Measurements from ENCODE around the gene AP2M1.

AP2M1 gene

DNA sequence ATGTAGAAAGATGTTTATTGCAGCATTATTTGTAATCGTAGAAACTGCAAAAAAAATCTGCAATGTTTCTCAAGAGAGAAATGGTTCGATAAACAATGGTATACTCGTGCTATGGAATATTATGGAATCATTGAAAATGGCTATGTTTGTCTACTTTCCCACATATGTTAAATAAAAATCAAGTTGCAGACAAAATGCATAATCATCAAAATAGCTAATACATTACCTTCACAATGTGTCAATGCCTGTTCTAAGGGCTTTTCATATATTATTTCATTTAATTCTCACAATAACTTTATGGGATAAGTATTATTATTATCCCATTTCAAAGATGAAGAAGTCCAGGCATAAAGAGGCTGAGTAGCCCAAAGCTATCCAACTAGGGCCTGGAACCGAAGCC lies 41.7 kb upstream of the AP2M1 start:
- Histone ChIP-seq H3K36me3 (ENCODE audit: insufficient read depth, low read length) (no peaks in the 10 kb centered on the region), H3K27me3 (ENCODE audit: insufficient read depth, low read length, poor library complexity, severe bottlenecking) (no peaks in the 10 kb centered on the region), H3K79me2 (ENCODE audit: insufficient read depth, low read length) (peaks cover 38% of the 10 kb centered on the region), H3K9ac (ENCODE audit: low read depth, low read length, poor library complexity, severe bottlenecking) (no peak overlapping the region), H3K4me2 (ENCODE audit: low read depth, low read length, poor library complexity, severe bottlenecking) (no peak overlapping the region), H3K9me2 (replicated peaks; ENCODE audit: low read depth, low read length) (no peaks in the 10 kb centered on the region), H3K9me3 (ENCODE audit: insufficient read depth, low read depth, low read length) (no peaks in the 10 kb centered on the region), H4K20me1 (ENCODE audit: insufficient read depth, low read length, poor library complexity, severe bottlenecking) (peaks cover 21% of the 10 kb centered on the region), H2AFZ (ENCODE audit: low read length) (no peak overlapping the region), H3F3A (ENCODE audit: low read depth) (no peaks in the 10 kb centered on the region), H3K4me3 (ENCODE audit: low read length, poor library complexity, severe bottlenecking) (no peak overlapping the region), H3K4me1 (ENCODE audit: insufficient read depth, low read length, poor library complexity, severe bottlenecking) (peaks cover 27% of the 10 kb centered on the region)
- no peak for TF ChIP-seq EZH2phosphoT487 (IDR thresholded peaks at IDR 0.05; ENCODE audit: borderline replicate concordance)
- TF ChIP-seq, protein P1, sequence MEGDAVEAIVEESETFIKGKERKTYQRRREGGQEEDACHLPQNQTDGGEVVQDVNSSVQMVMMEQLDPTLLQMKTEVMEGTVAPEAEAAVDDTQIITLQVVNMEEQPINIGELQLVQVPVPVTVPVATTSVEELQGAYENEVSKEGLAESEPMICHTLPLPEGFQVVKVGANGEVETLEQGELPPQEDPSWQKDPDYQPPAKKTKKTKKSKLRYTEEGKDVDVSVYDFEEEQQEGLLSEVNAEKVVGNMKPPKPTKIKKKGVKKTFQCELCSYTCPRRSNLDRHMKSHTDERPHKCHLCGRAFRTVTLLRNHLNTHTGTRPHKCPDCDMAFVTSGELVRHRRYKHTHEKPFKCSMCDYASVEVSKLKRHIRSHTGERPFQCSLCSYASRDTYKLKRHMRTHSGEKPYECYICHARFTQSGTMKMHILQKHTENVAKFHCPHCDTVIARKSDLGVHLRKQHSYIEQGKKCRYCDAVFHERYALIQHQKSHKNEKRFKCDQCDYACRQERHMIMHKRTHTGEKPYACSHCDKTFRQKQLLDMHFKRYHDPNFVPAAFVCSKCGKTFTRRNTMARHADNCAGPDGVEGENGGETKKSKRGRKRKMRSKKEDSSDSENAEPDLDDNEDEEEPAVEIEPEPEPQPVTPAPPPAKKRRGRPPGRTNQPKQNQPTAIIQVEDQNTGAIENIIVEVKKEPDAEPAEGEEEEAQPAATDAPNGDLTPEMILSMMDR (conservative IDR thresholded peaks at IDR 0.05; ENCODE audit: low read length): no peak

DNA sequence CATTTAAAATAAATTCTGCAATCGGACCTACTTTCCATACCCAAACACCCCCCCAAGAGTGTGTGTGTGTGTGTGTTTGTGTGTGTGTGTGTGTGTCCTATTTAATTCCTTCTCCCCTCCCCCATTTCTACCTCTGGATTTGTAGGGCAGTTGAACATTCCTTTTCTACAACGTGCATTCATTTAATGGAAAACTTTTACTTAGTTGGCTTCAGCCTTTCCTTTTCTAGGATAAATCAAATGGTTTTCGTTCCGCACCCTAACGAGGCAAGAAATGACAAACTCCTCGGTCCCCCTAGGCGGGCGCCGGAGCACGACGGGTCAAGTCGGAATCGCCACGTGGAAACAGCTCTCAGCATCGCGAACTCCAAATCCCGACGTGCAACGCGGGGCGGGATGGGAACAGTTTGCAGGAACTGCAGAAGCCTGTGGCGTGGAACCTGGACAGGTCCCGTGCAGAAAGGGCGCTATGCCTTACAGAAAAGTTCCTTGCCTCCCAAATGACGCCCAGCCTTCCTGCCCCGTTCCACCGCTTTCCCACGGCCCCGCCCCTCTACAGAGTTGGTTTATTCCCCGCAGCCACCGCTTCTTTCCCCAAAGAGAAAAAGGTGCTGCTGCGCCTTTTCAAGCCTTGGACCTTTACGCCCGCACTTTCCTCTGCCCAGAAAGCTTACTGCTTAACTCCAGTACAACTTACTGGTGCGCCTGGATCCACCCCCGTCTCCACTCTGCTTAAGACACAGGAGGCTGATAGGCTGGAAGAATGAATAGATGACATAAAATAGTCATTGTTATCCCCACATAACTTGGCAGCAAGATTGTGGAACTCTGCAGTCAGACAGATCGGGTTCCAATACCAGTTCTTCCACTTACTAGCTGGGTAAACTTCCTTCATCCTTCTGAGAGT lies 40.6 kb upstream of the AP2M1 start:
- Histone ChIP-seq H3K9me3 (ENCODE audit: insufficient read depth, low read depth, low read length) (no peaks in the 10 kb centered on the region), H3K27me3 (ENCODE audit: insufficient read depth, low read length, poor library complexity, severe bottlenecking) (no peaks in the 10 kb centered on the region), H3K4me3 (ENCODE audit: low read length, poor library complexity, severe bottlenecking) (peak overlapping the region; percentile 97), H2AFZ (ENCODE audit: low read length) (peak overlapping the region; percentile 96), H3F3A (ENCODE audit: low read depth) (no peaks in the 10 kb centered on the region), H3K4me1 (ENCODE audit: insufficient read depth, low read length, poor library complexity, severe bottlenecking) (peaks cover 27% of the 10 kb centered on the region), H3K4me2 (ENCODE audit: low read depth, low read length, poor library complexity, severe bottlenecking) (peak overlapping the region; percentile 91), H3K36me3 (ENCODE audit: insufficient read depth, low read length) (no peaks in the 10 kb centered on the region), H3K9me2 (replicated peaks; ENCODE audit: low read depth, low read length) (no peaks in the 10 kb centered on the region), H3K79me2 (ENCODE audit: insufficient read depth, low read length) (peaks cover 44% of the 10 kb centered on the region), H3K9ac (ENCODE audit: low read depth, low read length, poor library complexity, severe bottlenecking) (peak overlapping the region; percentile 94), H4K20me1 (ENCODE audit: insufficient read depth, low read length, poor library complexity, severe bottlenecking) (peaks cover 21% of the 10 kb centered on the region)
- no peak for TF ChIP-seq EZH2phosphoT487 (IDR thresholded peaks at IDR 0.05; ENCODE audit: borderline replicate concordance)
- TF ChIP-seq, protein P1 (conservative IDR thresholded peaks at IDR 0.05; ENCODE audit: low read length): no peak; the same call in 1 of the 2 replicates

DNA sequence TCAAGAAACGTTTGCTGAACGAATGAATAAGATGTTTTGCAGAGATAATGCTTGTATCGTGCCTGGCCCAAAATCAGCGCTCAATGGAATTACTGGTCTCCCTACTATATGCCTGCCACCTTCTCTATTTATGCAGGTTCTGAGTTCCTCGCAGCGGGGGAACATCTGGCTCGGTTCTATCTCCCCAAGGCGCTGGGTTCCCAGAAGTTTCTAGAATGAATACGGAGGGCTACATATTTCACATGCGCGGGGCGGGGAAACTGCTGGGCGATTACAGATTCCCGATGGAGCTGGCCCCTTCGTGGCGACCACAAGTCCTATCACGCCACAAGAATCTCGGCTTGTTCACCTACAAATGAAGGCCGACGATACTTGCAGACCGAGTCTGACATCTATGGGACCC lies 39.9 kb upstream of the AP2M1 start:
- H3K9me2 ChIP-seq (replicated peaks; ENCODE audit: low read depth, low read length): no peaks in the 10 kb centered on the region
- H3K4me1 ChIP-seq (ENCODE audit: insufficient read depth, low read length, poor library complexity, severe bottlenecking): peaks cover 27% of the 10 kb centered on the region
- H3K9me3 ChIP-seq (ENCODE audit: insufficient read depth, low read depth, low read length): no peaks in the 10 kb centered on the region
- peaks cover 44% of the 10 kb centered on the region for H3K79me2 ChIP-seq (ENCODE audit: insufficient read depth, low read length)
- H3K27me3 ChIP-seq (ENCODE audit: insufficient read depth, low read length, poor library complexity, severe bottlenecking): no peaks in the 10 kb centered on the region
- H3K4me2 ChIP-seq (ENCODE audit: low read depth, low read length, poor library complexity, severe bottlenecking): peak overlapping the region; percentile 91
- peaks cover 21% of the 10 kb centered on the region for H4K20me1 ChIP-seq (ENCODE audit: insufficient read depth, low read length, poor library complexity, severe bottlenecking)
- H3F3A ChIP-seq (ENCODE audit: low read depth): no peaks in the 10 kb centered on the region
- TF ChIP-seq, protein P1 (conservative IDR thresholded peaks at IDR 0.05; ENCODE audit: low read length): no peak
- no peak for TF ChIP-seq EZH2phosphoT487 (IDR thresholded peaks at IDR 0.05; ENCODE audit: borderline replicate concordance)
- peak overlapping the region; percentile 97 for H3K4me3 ChIP-seq (ENCODE audit: low read length, poor library complexity, severe bottlenecking)
- H3K9ac ChIP-seq (ENCODE audit: low read depth, low read length, poor library complexity, severe bottlenecking): peak overlapping the region; percentile 94
- H3K36me3 ChIP-seq (ENCODE audit: insufficient read depth, low read length): no peaks in the 10 kb centered on the region
- H2AFZ ChIP-seq (ENCODE audit: low read length): peak overlapping the region; percentile 96
